Endodermal cell (in vitro differentiated cells): ENCODE results near the gene TRMT10A. TPM values are rescaled to one million over a fixed set of nuclear protein-coding genes. Genes with fewer than 3 reads are reported as not detected.

ENCODE experiments used
- DNase-seq: peaks from one replicate; pipeline ENCODE4 v3.0.0-alpha.2; 2017
- H3K27ac ChIP-seq: 2 replicates; pipeline ENCODE4 v1.5.1; 2013; ENCODE audit warnings: mild to moderate bottlenecking, low read depth, low read length, moderate library complexity
- H3K27me3 ChIP-seq: 2 replicates; pipeline ENCODE4 v1.6.1; 2013; ENCODE audit warnings: mild to moderate bottlenecking, low read length, moderate library complexity; ENCODE audit not compliant: insufficient read depth, control insufficient read depth, poor library complexity, severe bottlenecking
- H3K36me3 ChIP-seq: 2 replicates; pipeline ENCODE4 v1.7.0; 2013; ENCODE audit warnings: mild to moderate bottlenecking, low read length, moderate library complexity; ENCODE audit not compliant: control insufficient read depth, insufficient read depth
- H3K4me1 ChIP-seq: one replicate; pipeline ENCODE4 v1.7.0; 2013; ENCODE audit warnings: low read length; ENCODE audit not compliant: control insufficient read depth, insufficient read depth
- H3K4me3 ChIP-seq: 2 replicates; pipeline ENCODE4 v1.5.1; 2013; ENCODE audit warnings: mild to moderate bottlenecking, low read length, moderate library complexity
- H3K9ac ChIP-seq: 2 replicates; pipeline ENCODE4 v1.6.1; 2013; ENCODE audit warnings: mild to moderate bottlenecking, low read length, moderate library complexity; ENCODE audit not compliant: poor library complexity, severe bottlenecking; ENCODE audit errors: extremely low read depth
- H3K9me3 ChIP-seq: 2 replicates; pipeline ENCODE4 v1.6.1; 2013; ENCODE audit warnings: mild to moderate bottlenecking, low read length, moderate library complexity; ENCODE audit not compliant: control insufficient read depth
- H3K27ac Mint-ChIP-seq: 2 replicates; pipeline ENCODE4 v1.8.0; 2020; ENCODE audit warnings: mixed read lengths
- H3K27me3 Mint-ChIP-seq: 2 replicates; pipeline ENCODE4 v1.8.0; 2021; ENCODE audit warnings: mild to moderate bottlenecking, mixed read lengths; ENCODE audit not compliant: insufficient read depth
- H3K36me3 Mint-ChIP-seq: 2 replicates; pipeline ENCODE4 v1.8.0; 2020; ENCODE audit warnings: low read depth, mixed read lengths
- H3K4me1 Mint-ChIP-seq: 2 replicates; pipeline ENCODE4 v1.8.0; 2020; ENCODE audit warnings: mixed read lengths
- H3K4me3 Mint-ChIP-seq: 2 replicates; pipeline ENCODE4 v1.8.0; 2020; ENCODE audit warnings: mild to moderate bottlenecking, moderate library complexity, mixed read lengths
- H3K9me3 Mint-ChIP-seq: 2 replicates; pipeline ENCODE4 v1.8.0; 2020; ENCODE audit warnings: mild to moderate bottlenecking, mixed read lengths
- WGBS, 2 experiments: methylation state at CpG; one replicate each; pipeline versions ENCODE4 v1.1.5 to v1.1.7; 2013; ENCODE audit warnings: missing lambda C conversion rate in 2 of 2, mixed read lengths in 1 of 2; ENCODE audit not compliant: insufficient coverage in 1 of 2, insufficient read length in 1 of 2; 5-methylcytosine and 5-hydroxymethylcytosine counted together
- total RNA-seq, 2 donors: library from RNA; stranded (reverse); fragmentation: NEBNext Ultra II Directional in 1 of 2; extraction: Animal tissue kit (Norgen Biotek cat#: 25700) in 1 of 2; gene quantifications; 2 replicates in 1 of 2; 3 replicates in 1 of 2; pipeline ENCODE4 v1.2.1, GENCODE V29; 2021
- TF ChIP-seq, protein P1 (sequence below): fragments of 200-600 bp; sonication (generic); conservative IDR thresholded peaks from 2 replicates; pipeline ENCODE4 v1.5.0; 2021; ENCODE audit warnings: antibody characterized with exemption, mild to moderate bottlenecking

The TRMT10A gene
- total RNA-seq, 2 donors from 2014 or later, result 4.4 to 5.5 TPM

DNA sequence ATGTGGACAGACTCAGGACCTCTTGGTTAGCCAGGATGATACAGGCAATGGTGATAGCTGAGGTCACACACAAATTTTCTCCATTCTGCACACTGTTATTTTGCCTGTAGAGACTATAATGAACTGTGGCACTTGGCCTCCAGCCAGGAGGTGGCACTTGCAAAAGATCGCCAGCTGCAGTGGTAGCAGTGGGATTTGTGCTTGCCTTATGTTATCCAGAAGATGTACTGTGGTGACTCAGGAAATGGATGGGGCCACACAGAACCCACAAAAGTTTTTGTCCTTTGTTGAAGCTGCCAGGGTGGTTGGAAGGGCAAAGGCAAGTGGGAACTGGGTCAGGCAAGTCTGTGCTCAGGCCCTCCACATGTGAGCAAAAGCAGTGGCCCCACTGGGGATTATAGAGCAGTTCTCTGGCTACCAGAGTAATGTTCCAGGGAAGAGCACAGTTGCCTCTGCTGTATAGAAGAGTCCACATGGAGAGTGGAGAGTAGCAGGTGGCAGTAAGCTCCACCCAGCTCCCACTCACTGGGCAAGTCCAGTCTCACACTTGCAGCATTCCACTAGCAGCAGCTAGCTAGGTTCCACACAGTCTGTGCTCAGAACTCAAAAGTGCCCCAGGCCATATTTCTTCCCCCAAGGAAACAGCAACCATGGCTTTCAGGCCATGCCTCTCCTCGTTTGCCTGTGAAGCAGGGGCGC, 58.9 kb downstream of the TRMT10A start:
- Mint-ChIP-seq H3K4me3 (no peak overlapping the region), H3K4me1 (peaks cover 4% of the 10 kb centered on the region), H3K27ac (no peak overlapping the region), H3K9me3 (no peaks in the 10 kb centered on the region), H3K27me3 (no peaks in the 10 kb centered on the region), H3K36me3 (no peaks in the 10 kb centered on the region)
- WGBS, 2 experiments, result 91 to 100% methylated on average over 3 of the region's 3 CpGs
- Histone ChIP-seq H3K27me3 (no peaks in the 10 kb centered on the region), H3K4me3 (no peak overlapping the region), H3K36me3 (no peaks in the 10 kb centered on the region), H3K9me3 (peaks cover 4% of the 10 kb centered on the region), H3K27ac (no peak overlapping the region), H3K9ac (no peak overlapping the region), H3K4me1 (no peaks in the 10 kb centered on the region)
- DNase-seq, result no peak
- TF ChIP-seq, protein P1, sequence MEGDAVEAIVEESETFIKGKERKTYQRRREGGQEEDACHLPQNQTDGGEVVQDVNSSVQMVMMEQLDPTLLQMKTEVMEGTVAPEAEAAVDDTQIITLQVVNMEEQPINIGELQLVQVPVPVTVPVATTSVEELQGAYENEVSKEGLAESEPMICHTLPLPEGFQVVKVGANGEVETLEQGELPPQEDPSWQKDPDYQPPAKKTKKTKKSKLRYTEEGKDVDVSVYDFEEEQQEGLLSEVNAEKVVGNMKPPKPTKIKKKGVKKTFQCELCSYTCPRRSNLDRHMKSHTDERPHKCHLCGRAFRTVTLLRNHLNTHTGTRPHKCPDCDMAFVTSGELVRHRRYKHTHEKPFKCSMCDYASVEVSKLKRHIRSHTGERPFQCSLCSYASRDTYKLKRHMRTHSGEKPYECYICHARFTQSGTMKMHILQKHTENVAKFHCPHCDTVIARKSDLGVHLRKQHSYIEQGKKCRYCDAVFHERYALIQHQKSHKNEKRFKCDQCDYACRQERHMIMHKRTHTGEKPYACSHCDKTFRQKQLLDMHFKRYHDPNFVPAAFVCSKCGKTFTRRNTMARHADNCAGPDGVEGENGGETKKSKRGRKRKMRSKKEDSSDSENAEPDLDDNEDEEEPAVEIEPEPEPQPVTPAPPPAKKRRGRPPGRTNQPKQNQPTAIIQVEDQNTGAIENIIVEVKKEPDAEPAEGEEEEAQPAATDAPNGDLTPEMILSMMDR, result no peak

Other genes with a start within 250 kb of the TRMT10A start
- not detected for gene ADH1B, start 242.6 kb downstream of the TRMT10A start, total RNA-seq
- not detected for gene ADH1C, start 211.3 kb downstream of the TRMT10A start, total RNA-seq
- not detected for gene ADH7, start 128.7 kb downstream of the TRMT10A start, total RNA-seq
- gene C4orf17, start 53.0 kb downstream of the TRMT10A start, total RNA-seq, result not detected
- under 1 TPM; 0.11 to 0.42 TPM for gene MTTP, start 10.8 kb upstream of the TRMT10A start, total RNA-seq
- gene C4orf54, start 93.8 kb upstream of the TRMT10A start, total RNA-seq, result not detected